Pancreas (tissue), 10 donors: ENCODE results near the gene APOA4. TPM values are rescaled to one million over a fixed set of nuclear protein-coding genes. Genes with fewer than 3 reads are reported as not detected.
A peak's percentile ranks its signal among the peaks of the same experiment; 100 is the strongest.

Source experiments
- ATAC-seq, 4 donors: fragments of 200-7000 bp; cut with Tn5 transposase; one replicate each; pipeline versions ENCODE4 v1.8.0 to v1.9.1; 2020; ENCODE audit warnings: mild to moderate bottlenecking in 4 of 4, moderate library complexity in 4 of 4
- DNase-seq, 6 donors: peaks; one replicate each; pipeline ENCODE4 v3.0.0-alpha.2; 2020
- FAIRE-seq: peaks from 2 replicates; lab custom pipeline; 2012; peaks lifted over from hg19 to GRCh38; lab: Jason Lieb, UNC
- H3K27ac ChIP-seq, 4 donors: fragments of 200-600 bp; sonication (generic); 1 replicate in 3 of 4; 2 replicates in 1 of 4; pipeline versions ENCODE4 v1.5.0 to v1.8.0; 2020
- H3K27me3 ChIP-seq, 4 donors: fragments of 200-600 bp; one replicate each; pipeline ENCODE4 v1.8.0; 2021
- H3K36me3 ChIP-seq, 3 donors: fragments of 200-600 bp; sonication (generic) in 1 of 3; one replicate each; pipeline versions ENCODE4 v1.5.0 to v1.8.0; 2020 to 2021
- H3K4me1 ChIP-seq, 3 donors: fragments of 200-600 bp; one replicate each; pipeline ENCODE4 v1.8.0; 2021
- H3K4me3 ChIP-seq, 4 donors: fragments of 200-600 bp; sonication (generic) in 2 of 4; one replicate each; pipeline versions ENCODE4 v1.5.0 to v1.8.0; 2020 to 2021
- H3K9me3 ChIP-seq, 4 donors: fragments of 200-600 bp; one replicate each; pipeline ENCODE4 v1.8.0; 2021
- CTCF ChIP-seq, 4 donors: fragments of 200-600 bp; sonication (generic) in 3 of 4; IDR thresholded peaks; one replicate each; pipeline versions ENCODE4 v1.5.0 to v1.8.0; 2021; ENCODE audit warnings: antibody characterized with exemption in 4 of 4
- WGBS, 2 donors: extraction: QIAGEN DNeasy Blood & Tissue Kit; methylation state at CpG; one replicate each; pipeline ENCODE4 v1.1.7; 2013; 5-methylcytosine and 5-hydroxymethylcytosine counted together
- intact Hi-C, 3 donors: fragments of 100-400 bp; cut with DNase I; formaldehyde crosslinking; loops; one replicate each; pipeline versions ENCODE4 v1.11.1 to v1.14.2; 2022
- polyA plus RNA-seq, 2 donors: library from polyadenylated mRNA; stranded (reverse); fragments of 200-250 nt; gene quantifications; one replicate each; pipeline ENCODE4 v1.2.3, GENCODE V29; 2013
- total RNA-seq, 6 donors: library from RNA; stranded (reverse); fragmentation: NEBNext Ultra II Directional in 4 of 6; extraction: Animal tissue kit (Norgen Biotek cat#: 25700) in 4 of 6; gene quantifications; one replicate each; pipeline versions ENCODE4 v1.2.1 to v1.2.4, GENCODE V29; 2021 to 2023
- donor health status: healthy with polysubstance abuse.
- donor health status: DM: no; HTN: no; CAD: no; lungs with moderate emphysema.
- donor health status: DM: no; HTN: no; CAD: no.
- donor health status: control.
- donor health status: control.
- donor health status: Bipolar disorder and iron deficiency.
- donor health status: DM: yes; HTN: yes; CAD: no.
- donor health status: DM: no; HTN: no; CAD: no.
- donor health status: DM: no; HTN: no; CAD: no.
- donor health status: DM: yes; HTN: yes; CAD: no.

The APOA4 gene
- total and polyA plus RNA-seq, 8 donors = 0.33 TPM; not detected in 7

DNA sequence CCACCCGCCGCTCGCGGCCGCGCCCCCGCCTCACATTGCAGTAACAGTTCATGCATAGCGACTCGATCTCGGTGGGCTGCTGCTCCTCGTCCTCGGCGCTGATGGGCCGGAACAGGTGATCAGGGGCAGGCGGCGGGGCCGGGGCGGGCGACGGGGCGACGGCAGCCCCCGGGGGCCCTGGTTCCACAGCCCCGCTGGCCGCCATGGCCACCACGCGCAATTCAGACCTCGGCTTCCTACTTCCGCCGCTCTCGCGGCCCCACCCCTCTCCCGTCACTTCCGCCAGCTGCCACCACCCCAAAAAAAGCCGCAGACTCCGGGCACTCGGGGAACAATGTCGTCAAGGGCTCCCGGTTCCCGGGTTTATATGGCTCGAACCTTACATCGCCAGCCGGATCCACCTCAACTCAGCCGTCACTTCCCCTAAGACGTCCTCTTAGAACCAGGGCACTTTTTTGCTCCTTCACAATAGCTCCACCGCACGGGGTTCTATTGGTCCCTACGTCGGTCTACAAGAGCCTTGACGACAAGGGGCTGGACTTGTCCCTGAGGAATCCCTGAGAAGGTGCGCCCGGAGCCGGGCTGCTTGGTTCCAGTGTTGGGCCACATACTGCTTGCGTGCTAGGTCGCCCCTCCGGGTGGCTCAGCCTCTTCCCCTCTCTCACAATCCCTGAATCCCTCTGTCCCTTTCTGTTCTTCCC is 35.2 kb downstream of the APOA4 start, which contains the start of gene ZPR1:
Gene ZPR1 (minus strand): TSS at position 238 of the 701 bp plus-strand sequence. CDS start 33 bp downstream, at position 205.
- 1 to 2% methylated on average over 43 to 56 of the region's 56 CpGs for WGBS, 2 donors

GRCh38 chr11:116787436-116787785 is 35.7 kb downstream of the APOA4 start:
- H3K27ac ChIP-seq = peak overlapping the region; percentile 62 to 83 (median 71)
- FAIRE-seq = no peak
- ATAC-seq = peak in 2 of 4 donors; percentile 8 to 9

More for the DNA sequence above, 35.2 kb downstream of the APOA4 start, which contains the start of gene ZPR1:
- intact Hi-C loops = loop anchor here in 1 of 3 donors (2.0 to 10.0 kb wide), 2 partner anchors 51 to 317 kb away; no protein-coding TSS in a partner anchor
- H3K27ac ChIP-seq = peak within 1 kb of the TSS; percentile 62 to 83 (median 71)
- H3K4me3 ChIP-seq = peak within 1 kb of the TSS; percentile 91 to 98 (median 94)
- peak; percentile 73 to 91 (median 82) for DNase-seq
- H3K36me3 ChIP-seq = peaks cover 4 to 29% (median 15%) of the 10 kb centered on the region in 3 donors
- H3K9me3 ChIP-seq = no peaks in the 10 kb centered on the region
- no peak for TF ChIP-seq CTCF (IDR thresholded peaks at IDR 0.05)
- no peak for FAIRE-seq
- peaks cover 14 to 24% (median 19%) of the 10 kb centered on the region in 3 donors for H3K4me1 ChIP-seq
- H3K27me3 ChIP-seq = no peaks in the 10 kb centered on the region
- peak; percentile 86 to 91 (median 90) for ATAC-seq

GRCh38 chr11:116786966-116787365 is 36.1 kb downstream of the APOA4 start:
- intact Hi-C loops = loop anchor here in 1 of 3 donors (10.0 kb wide), 1 partner anchor 318 kb away; no protein-coding TSS in a partner anchor
- no peak overlapping the region for H3K27ac ChIP-seq

More at GRCh38 chr11:116787436-116787785, 35.7 kb downstream of the APOA4 start:
- H3K36me3 ChIP-seq = peaks cover 4 to 33% (median 15%) of the 10 kb centered on the region in 3 donors
- peaks cover 13 to 23% (median 19%) of the 10 kb centered on the region in 3 donors for H3K4me1 ChIP-seq
- 0% methylated on average over 15 of the region's 15 CpGs for WGBS, 2 donors
- DNase-seq = no peak
- no peaks in the 10 kb centered on the region for H3K9me3 ChIP-seq
- intact Hi-C loops = loop anchor here in 1 of 3 donors (10.0 kb wide), 1 partner anchor 317 kb away; no protein-coding TSS in a partner anchor
- peak overlapping the region; percentile 91 to 98 (median 94) for H3K4me3 ChIP-seq
- H3K27me3 ChIP-seq = no peaks in the 10 kb centered on the region
- no peak for TF ChIP-seq CTCF (IDR thresholded peaks at IDR 0.05)

GRCh38 chr11:116786326-116786725 is 36.8 kb downstream of the APOA4 start:
- H3K4me1 ChIP-seq = peaks cover 2 to 12% (median 9%) of the 10 kb centered on the region in 3 donors
- H3K4me3 ChIP-seq = no peak overlapping the region
- WGBS, 2 donors = 69 to 73% methylated on average over 2 of the region's 2 CpGs
- no peak overlapping the region for H3K27ac ChIP-seq
- no peak for ATAC-seq
- no peaks in the 10 kb centered on the region for H3K9me3 ChIP-seq
- FAIRE-seq = no peak
- no peak for DNase-seq
- TF ChIP-seq CTCF (IDR thresholded peaks at IDR 0.05) = no peak
- H3K36me3 ChIP-seq = peaks cover 4 to 41% (median 15%) of the 10 kb centered on the region in 3 donors
- H3K27me3 ChIP-seq = no peaks in the 10 kb centered on the region
- intact Hi-C loops = loop anchor here in 1 of 3 donors (10.0 kb wide), 1 partner anchor 318 kb away; no protein-coding TSS in a partner anchor

More at GRCh38 chr11:116786966-116787365, 36.1 kb downstream of the APOA4 start:
- peaks cover 9 to 19% (median 15%) of the 10 kb centered on the region in 3 donors for H3K4me1 ChIP-seq
- WGBS, 2 donors = 42 to 45% methylated on average over 5 of the region's 5 CpGs
- H3K36me3 ChIP-seq = peaks cover 4 to 38% (median 15%) of the 10 kb centered on the region in 3 donors
- DNase-seq (no peak), FAIRE-seq (no peak), ATAC-seq (no peak)
- peak overlapping the region; percentile 91 to 98 (median 94) for H3K4me3 ChIP-seq
- no peaks in the 10 kb centered on the region for H3K9me3 ChIP-seq
- TF ChIP-seq CTCF (IDR thresholded peaks at IDR 0.05) = no peak
- no peaks in the 10 kb centered on the region for H3K27me3 ChIP-seq
